OCI-LY1 (cell line): ENCODE measurements around the gene KCNMA1.

Experiments used
- H2AFZ ChIP-seq: fragments of 200-600 bp; sonication (generic), shearing (Covaris generic); 2 replicates; pipeline ENCODE4 v1.6.0; 2014; ENCODE audit warnings: antibody characterized with exemption, mild to moderate bottlenecking, low read length
- H3F3A ChIP-seq: fragments of 200-600 bp; sonication (generic), shearing (Covaris generic); 2 replicates; pipeline ENCODE4 v1.6.0; 2014; ENCODE audit warnings: mild to moderate bottlenecking, antibody characterized with exemption, low read length, moderate library complexity; ENCODE audit not compliant: insufficient read depth
- H3K27ac ChIP-seq: fragments of 200-600 bp; sonication (generic); 2 replicates; pipeline ENCODE4 v1.5.1; 2014; ENCODE audit warnings: low read length, mixed run types, mild to moderate bottlenecking, low read depth; ENCODE audit not compliant: poor library complexity, severe bottlenecking
- H3K27me3 ChIP-seq: fragments of 200-600 bp; sonication (generic); 2 replicates; pipeline ENCODE4 v1.6.0; 2014; ENCODE audit warnings: antibody characterized with exemption, mild to moderate bottlenecking, low read length, moderate library complexity; ENCODE audit not compliant: insufficient read depth
- H3K36me3 ChIP-seq: fragments of 200-600 bp; sonication (generic); 2 replicates; pipeline ENCODE4 v1.6.1; 2014; ENCODE audit warnings: mild to moderate bottlenecking, antibody characterized with exemption, low read length, moderate library complexity, mixed read lengths; ENCODE audit not compliant: insufficient read depth
- H3K4me1 ChIP-seq: fragments of 200-600 bp; sonication (generic); 2 replicates; pipeline ENCODE4 v1.5.1; 2014; ENCODE audit warnings: mild to moderate bottlenecking, low read length, moderate library complexity; ENCODE audit not compliant: insufficient read depth, severe bottlenecking
- H3K4me2 ChIP-seq: fragments of 200-600 bp; sonication (generic), shearing (Covaris generic); 2 replicates; pipeline ENCODE4 v1.6.1; 2014; ENCODE audit warnings: low read length
- H3K4me3 ChIP-seq: fragments of 200-600 bp; sonication (generic); 2 replicates; pipeline ENCODE4 v1.5.1; 2014; ENCODE audit warnings: low read length, low read depth, mild to moderate bottlenecking, mixed read lengths; ENCODE audit not compliant: poor library complexity, severe bottlenecking
- H3K79me2 ChIP-seq: fragments of 200-600 bp; shearing (Covaris generic); 2 replicates; pipeline ENCODE4 v1.6.1; 2016; ENCODE audit warnings: mixed run types, low read length, mixed read lengths; ENCODE audit not compliant: insufficient read depth
- H3K9ac ChIP-seq: fragments of 200-600 bp; sonication (generic), shearing (Covaris generic); 2 replicates; pipeline ENCODE4 v1.6.1; 2014; ENCODE audit warnings: mild to moderate bottlenecking, low read length, mixed read lengths
- H3K9me2 ChIP-seq: fragments of 200-600 bp; sonication (generic), shearing (Covaris generic); 2 replicates; pipeline ENCODE4 v1.6.1; 2014; ENCODE audit warnings: low read depth, mild to moderate bottlenecking, low read length, mixed read lengths
- H3K9me3 ChIP-seq: fragments of 200-600 bp; shearing (Covaris generic); 2 replicates; pipeline ENCODE4 v1.6.1; 2014; ENCODE audit warnings: low read length, mixed read lengths
- H4K20me1 ChIP-seq: fragments of 200-600 bp; sonication (generic), shearing (Covaris generic); 2 replicates; pipeline ENCODE4 v1.6.0; 2016; ENCODE audit warnings: mild to moderate bottlenecking, low read length; ENCODE audit not compliant: insufficient read depth
- EZH2 ChIP-seq: fragments of 200-600 bp; sonication (generic), shearing (Covaris generic); IDR thresholded peaks from 2 replicates; pipeline ENCODE4 v1.8.0; 2017; ENCODE audit warnings: borderline replicate concordance, mixed run types, mild to moderate bottlenecking, antibody characterized with exemption, low read length, moderate library complexity, mixed read lengths
- TF ChIP-seq, protein P1 (sequence below): fragments of 200-600 bp; sonication (generic), shearing (Covaris generic); IDR thresholded peaks from 2 replicates; pipeline ENCODE4 v1.5.1; 2017; ENCODE audit warnings: mild to moderate bottlenecking, antibody characterized with exemption, low read length, moderate library complexity, mixed read lengths

The KCNMA1 gene

GRCh38 chr10:77004917-77005564 is 632.6 kb downstream of the KCNMA1 start:
- no peak overlapping the region for H3K4me2 ChIP-seq
- TF ChIP-seq EZH2, result no peak
- TF ChIP-seq, protein P1, sequence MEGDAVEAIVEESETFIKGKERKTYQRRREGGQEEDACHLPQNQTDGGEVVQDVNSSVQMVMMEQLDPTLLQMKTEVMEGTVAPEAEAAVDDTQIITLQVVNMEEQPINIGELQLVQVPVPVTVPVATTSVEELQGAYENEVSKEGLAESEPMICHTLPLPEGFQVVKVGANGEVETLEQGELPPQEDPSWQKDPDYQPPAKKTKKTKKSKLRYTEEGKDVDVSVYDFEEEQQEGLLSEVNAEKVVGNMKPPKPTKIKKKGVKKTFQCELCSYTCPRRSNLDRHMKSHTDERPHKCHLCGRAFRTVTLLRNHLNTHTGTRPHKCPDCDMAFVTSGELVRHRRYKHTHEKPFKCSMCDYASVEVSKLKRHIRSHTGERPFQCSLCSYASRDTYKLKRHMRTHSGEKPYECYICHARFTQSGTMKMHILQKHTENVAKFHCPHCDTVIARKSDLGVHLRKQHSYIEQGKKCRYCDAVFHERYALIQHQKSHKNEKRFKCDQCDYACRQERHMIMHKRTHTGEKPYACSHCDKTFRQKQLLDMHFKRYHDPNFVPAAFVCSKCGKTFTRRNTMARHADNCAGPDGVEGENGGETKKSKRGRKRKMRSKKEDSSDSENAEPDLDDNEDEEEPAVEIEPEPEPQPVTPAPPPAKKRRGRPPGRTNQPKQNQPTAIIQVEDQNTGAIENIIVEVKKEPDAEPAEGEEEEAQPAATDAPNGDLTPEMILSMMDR, result peak; percentile 74
- no peaks in the 10 kb centered on the region for H3K9me2 ChIP-seq
- no peaks in the 10 kb centered on the region for H4K20me1 ChIP-seq
- no peak overlapping the region for H3K4me3 ChIP-seq
- no peak overlapping the region for H2AFZ ChIP-seq
- no peaks in the 10 kb centered on the region for H3K9me3 ChIP-seq
- no peak overlapping the region for H3K9ac ChIP-seq
- no peaks in the 10 kb centered on the region for H3K4me1 ChIP-seq
- H3K27ac ChIP-seq, result no peak overlapping the region
- H3K79me2 ChIP-seq, result no peaks in the 10 kb centered on the region
- no peaks in the 10 kb centered on the region for H3K36me3 ChIP-seq
- H3F3A ChIP-seq, result no peaks in the 10 kb centered on the region
- H3K27me3 ChIP-seq, result no peaks in the 10 kb centered on the region

- no peak overlapping the region for H3K4me2 ChIP-seq
Measured at GRCh38 chr10:77002872-77003271, 634.7 kb downstream of the KCNMA1 start.

GRCh38 chr10:77001206-77001605 is 636.4 kb downstream of the KCNMA1 start:
- H3K9me3 ChIP-seq, result no peaks in the 10 kb centered on the region
- H2AFZ ChIP-seq, result no peak overlapping the region
- H3K4me3 ChIP-seq, result no peak overlapping the region
- no peak for TF ChIP-seq EZH2
- TF ChIP-seq, protein P1, result no peak
- no peak overlapping the region for H3K27ac ChIP-seq
- H3K9ac ChIP-seq, result no peak overlapping the region
- H3K4me2 ChIP-seq, result no peak overlapping the region
- no peaks in the 10 kb centered on the region for H3K4me1 ChIP-seq
- H3K36me3 ChIP-seq, result no peaks in the 10 kb centered on the region
- no peaks in the 10 kb centered on the region for H3K9me2 ChIP-seq
- no peaks in the 10 kb centered on the region for H4K20me1 ChIP-seq
- no peaks in the 10 kb centered on the region for H3F3A ChIP-seq
- H3K79me2 ChIP-seq, result no peaks in the 10 kb centered on the region
- H3K27me3 ChIP-seq, result no peaks in the 10 kb centered on the region

More at GRCh38 chr10:77002872-77003271, 634.7 kb downstream of the KCNMA1 start:
- no peaks in the 10 kb centered on the region for H3K27me3 ChIP-seq
- no peak for TF ChIP-seq EZH2
- TF ChIP-seq, protein P1, result no peak
- no peak overlapping the region for H3K27ac ChIP-seq
- H3K4me1 ChIP-seq, result no peaks in the 10 kb centered on the region
- no peaks in the 10 kb centered on the region for H3F3A ChIP-seq
- no peaks in the 10 kb centered on the region for H3K9me3 ChIP-seq
- H2AFZ ChIP-seq, result no peak overlapping the region
- H3K4me3 ChIP-seq, result no peak overlapping the region
- no peak overlapping the region for H3K9ac ChIP-seq
- no peaks in the 10 kb centered on the region for H3K36me3 ChIP-seq
- no peaks in the 10 kb centered on the region for H4K20me1 ChIP-seq
- H3K9me2 ChIP-seq, result no peaks in the 10 kb centered on the region
- no peaks in the 10 kb centered on the region for H3K79me2 ChIP-seq
